IPS-15b (cell line): ENCODE measurements around the gene MAPKAP1.

Experiments used
- H3K27me3 ChIP-seq: one replicate; pipeline ENCODE4 v1.6.1; 2013; ENCODE audit warnings: low read length; ENCODE audit not compliant: control insufficient read depth, insufficient read depth
- H3K36me3 ChIP-seq: one replicate; pipeline ENCODE4 v1.6.1; 2013; ENCODE audit warnings: low read length; ENCODE audit not compliant: control insufficient read depth, insufficient read depth
- H3K4me1 ChIP-seq: one replicate; pipeline ENCODE4 v1.6.1; 2013; ENCODE audit warnings: mild to moderate bottlenecking, low read length; ENCODE audit not compliant: control insufficient read depth, insufficient read depth
- H3K4me3 ChIP-seq: one replicate; pipeline ENCODE4 v1.5.1; 2013; ENCODE audit warnings: low read depth, low read length
- H3K9ac ChIP-seq: one replicate; pipeline ENCODE4 v1.6.1; 2013; ENCODE audit warnings: low read depth, mild to moderate bottlenecking, low read length
- H3K9me3 ChIP-seq: one replicate; pipeline ENCODE4 v1.6.1; 2013; ENCODE audit warnings: mild to moderate bottlenecking, low read length; ENCODE audit not compliant: control insufficient read depth, insufficient read depth

MAPKAP1 gene

GRCh38 chr9:125690679-125691078, 16.3 kb downstream of the MAPKAP1 start:
- Histone ChIP-seq H3K27me3 (no peaks in the 10 kb centered on the region), H3K9me3 (no peaks in the 10 kb centered on the region), H3K9ac (no peak overlapping the region), H3K4me3 (no peak overlapping the region), H3K4me1 (peaks cover 10% of the 10 kb centered on the region), H3K36me3 (no peaks in the 10 kb centered on the region)

- Histone ChIP-seq H3K9ac (no peak overlapping the region), H3K9me3 (no peaks in the 10 kb centered on the region), H3K4me1 (peaks cover 3% of the 10 kb centered on the region), H3K27me3 (no peaks in the 10 kb centered on the region), H3K36me3 (no peaks in the 10 kb centered on the region), H3K4me3 (no peak overlapping the region)
Observed at GRCh38 chr9:125687163-125687863, 19.7 kb downstream of the MAPKAP1 start.

- Histone ChIP-seq H3K27me3 (no peaks in the 10 kb centered on the region), H3K9ac (peak overlapping the region; percentile 6), H3K36me3 (no peaks in the 10 kb centered on the region), H3K4me1 (no peaks in the 10 kb centered on the region), H3K4me3 (no peak overlapping the region), H3K9me3 (no peaks in the 10 kb centered on the region)
Observed at GRCh38 chr9:125685167-125685566, 21.8 kb downstream of the MAPKAP1 start.

- Histone ChIP-seq H3K36me3 (no peaks in the 10 kb centered on the region), H3K4me3 (no peak overlapping the region), H3K4me1 (peaks cover 6% of the 10 kb centered on the region), H3K9ac (no peak overlapping the region), H3K9me3 (no peaks in the 10 kb centered on the region), H3K27me3 (no peaks in the 10 kb centered on the region)
Observed at GRCh38 chr9:125683486-125683885, 23.5 kb downstream of the MAPKAP1 start.

GRCh38 chr9:125682340-125682739, 24.7 kb downstream of the MAPKAP1 start:
- Histone ChIP-seq H3K4me3 (no peak overlapping the region), H3K4me1 (peaks cover 6% of the 10 kb centered on the region), H3K27me3 (no peaks in the 10 kb centered on the region), H3K9me3 (no peaks in the 10 kb centered on the region), H3K36me3 (no peaks in the 10 kb centered on the region), H3K9ac (no peak overlapping the region)

GRCh38 chr9:125681657-125682056, 25.4 kb downstream of the MAPKAP1 start:
- Histone ChIP-seq H3K36me3 (no peaks in the 10 kb centered on the region), H3K4me3 (no peak overlapping the region), H3K4me1 (peaks cover 6% of the 10 kb centered on the region), H3K9ac (no peak overlapping the region), H3K27me3 (no peaks in the 10 kb centered on the region), H3K9me3 (no peaks in the 10 kb centered on the region)

- Histone ChIP-seq H3K9me3 (no peaks in the 10 kb centered on the region), H3K4me1 (peaks cover 6% of the 10 kb centered on the region), H3K27me3 (no peaks in the 10 kb centered on the region), H3K36me3 (no peaks in the 10 kb centered on the region), H3K4me3 (no peak overlapping the region), H3K9ac (no peak overlapping the region)
Observed at GRCh38 chr9:125681086-125681622, 25.9 kb downstream of the MAPKAP1 start.

- Histone ChIP-seq H3K4me1 (peaks cover 6% of the 10 kb centered on the region), H3K36me3 (no peaks in the 10 kb centered on the region), H3K27me3 (no peaks in the 10 kb centered on the region), H3K9ac (no peak overlapping the region), H3K4me3 (no peak overlapping the region), H3K9me3 (no peaks in the 10 kb centered on the region)
Observed at GRCh38 chr9:125680445-125680844, 26.6 kb downstream of the MAPKAP1 start.

GRCh38 chr9:125679597-125680189, 27.3 kb downstream of the MAPKAP1 start:
- H3K27me3 ChIP-seq = no peaks in the 10 kb centered on the region
- H3K9me3 ChIP-seq = no peaks in the 10 kb centered on the region
- no peak overlapping the region for H3K9ac ChIP-seq
- H3K36me3 ChIP-seq = no peaks in the 10 kb centered on the region
- peaks cover 6% of the 10 kb centered on the region for H3K4me1 ChIP-seq
- H3K4me3 ChIP-seq = no peak overlapping the region

GRCh38 chr9:125674981-125675973, 31.7 kb downstream of the MAPKAP1 start:
- Histone ChIP-seq H3K9me3 (no peaks in the 10 kb centered on the region), H3K4me3 (no peak overlapping the region), H3K4me1 (peaks cover 6% of the 10 kb centered on the region), H3K9ac (no peak overlapping the region), H3K36me3 (no peaks in the 10 kb centered on the region), H3K27me3 (no peaks in the 10 kb centered on the region)

- no peaks in the 10 kb centered on the region for H3K36me3 ChIP-seq
- no peak overlapping the region for H3K9ac ChIP-seq
- H3K4me1 ChIP-seq = no peaks in the 10 kb centered on the region
- no peaks in the 10 kb centered on the region for H3K27me3 ChIP-seq
- no peak overlapping the region for H3K4me3 ChIP-seq
- no peaks in the 10 kb centered on the region for H3K9me3 ChIP-seq
Observed at GRCh38 chr9:125672876-125673275, 34.1 kb downstream of the MAPKAP1 start.
